Mesothelial cell of epicardium (in vitro differentiated cells): Measurements from ENCODE around the gene ZBTB32. TPM values are rescaled to one million over a fixed set of nuclear protein-coding genes. Genes with fewer than 3 reads are reported as not detected.

Source experiments
- DNase-seq, 2 experiments: peaks; one replicate each; pipeline ENCODE4 v3.0.0; 2021; ENCODE audit warnings: low spot score in 2 of 2; ENCODE audit not compliant: unreplicated experiment in 2 of 2
- H3K27ac Mint-ChIP-seq: 2 replicates; pipeline ENCODE4 v1.8.0; 2021; ENCODE audit warnings: mixed read lengths
- H3K27me3 Mint-ChIP-seq: 2 replicates; pipeline ENCODE4 v1.8.0; 2021; ENCODE audit warnings: low read depth, mixed read lengths
- H3K36me3 Mint-ChIP-seq: 2 replicates; pipeline ENCODE4 v1.8.0; 2021; ENCODE audit warnings: mixed read lengths
- H3K4me1 Mint-ChIP-seq: 2 replicates; pipeline ENCODE4 v1.8.0; 2021; ENCODE audit warnings: mixed read lengths
- H3K4me3 Mint-ChIP-seq: 2 replicates; pipeline ENCODE4 v1.8.0; 2021; ENCODE audit warnings: mild to moderate bottlenecking, moderate library complexity, mixed read lengths
- H3K9me3 Mint-ChIP-seq: 2 replicates; pipeline ENCODE4 v1.8.0; 2021; ENCODE audit warnings: mixed read lengths
- total RNA-seq: library from RNA; stranded (reverse); gene quantifications from 3 replicates; pipeline ENCODE4 v1.2.1, GENCODE V29; 2021
- TF ChIP-seq, protein P1 (sequence below): fragments of 200-600 bp; sonication (generic); IDR thresholded peaks from one replicate; pipeline ENCODE4 v1.5.0; 2021; ENCODE audit warnings: antibody characterized with exemption; ENCODE audit not compliant: unreplicated experiment

ZBTB32 gene
- total RNA-seq, 1 donor from 2014 or later: not detected

- Mint-ChIP-seq H3K36me3 (peaks cover 17% of the 10 kb centered on the region), H3K9me3 (no peaks in the 10 kb centered on the region), H3K27me3 (no peaks in the 10 kb centered on the region), H3K27ac (no peak overlapping the region), H3K4me3 (peak overlapping the region; percentile 85), H3K4me1 (peaks cover 14% of the 10 kb centered on the region)
- no peak for DNase-seq
- TF ChIP-seq, protein P1, sequence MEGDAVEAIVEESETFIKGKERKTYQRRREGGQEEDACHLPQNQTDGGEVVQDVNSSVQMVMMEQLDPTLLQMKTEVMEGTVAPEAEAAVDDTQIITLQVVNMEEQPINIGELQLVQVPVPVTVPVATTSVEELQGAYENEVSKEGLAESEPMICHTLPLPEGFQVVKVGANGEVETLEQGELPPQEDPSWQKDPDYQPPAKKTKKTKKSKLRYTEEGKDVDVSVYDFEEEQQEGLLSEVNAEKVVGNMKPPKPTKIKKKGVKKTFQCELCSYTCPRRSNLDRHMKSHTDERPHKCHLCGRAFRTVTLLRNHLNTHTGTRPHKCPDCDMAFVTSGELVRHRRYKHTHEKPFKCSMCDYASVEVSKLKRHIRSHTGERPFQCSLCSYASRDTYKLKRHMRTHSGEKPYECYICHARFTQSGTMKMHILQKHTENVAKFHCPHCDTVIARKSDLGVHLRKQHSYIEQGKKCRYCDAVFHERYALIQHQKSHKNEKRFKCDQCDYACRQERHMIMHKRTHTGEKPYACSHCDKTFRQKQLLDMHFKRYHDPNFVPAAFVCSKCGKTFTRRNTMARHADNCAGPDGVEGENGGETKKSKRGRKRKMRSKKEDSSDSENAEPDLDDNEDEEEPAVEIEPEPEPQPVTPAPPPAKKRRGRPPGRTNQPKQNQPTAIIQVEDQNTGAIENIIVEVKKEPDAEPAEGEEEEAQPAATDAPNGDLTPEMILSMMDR: no peak
Measured at GRCh38 chr19:35740108-35740422, 35.7 kb downstream of the ZBTB32 start.

DNA sequence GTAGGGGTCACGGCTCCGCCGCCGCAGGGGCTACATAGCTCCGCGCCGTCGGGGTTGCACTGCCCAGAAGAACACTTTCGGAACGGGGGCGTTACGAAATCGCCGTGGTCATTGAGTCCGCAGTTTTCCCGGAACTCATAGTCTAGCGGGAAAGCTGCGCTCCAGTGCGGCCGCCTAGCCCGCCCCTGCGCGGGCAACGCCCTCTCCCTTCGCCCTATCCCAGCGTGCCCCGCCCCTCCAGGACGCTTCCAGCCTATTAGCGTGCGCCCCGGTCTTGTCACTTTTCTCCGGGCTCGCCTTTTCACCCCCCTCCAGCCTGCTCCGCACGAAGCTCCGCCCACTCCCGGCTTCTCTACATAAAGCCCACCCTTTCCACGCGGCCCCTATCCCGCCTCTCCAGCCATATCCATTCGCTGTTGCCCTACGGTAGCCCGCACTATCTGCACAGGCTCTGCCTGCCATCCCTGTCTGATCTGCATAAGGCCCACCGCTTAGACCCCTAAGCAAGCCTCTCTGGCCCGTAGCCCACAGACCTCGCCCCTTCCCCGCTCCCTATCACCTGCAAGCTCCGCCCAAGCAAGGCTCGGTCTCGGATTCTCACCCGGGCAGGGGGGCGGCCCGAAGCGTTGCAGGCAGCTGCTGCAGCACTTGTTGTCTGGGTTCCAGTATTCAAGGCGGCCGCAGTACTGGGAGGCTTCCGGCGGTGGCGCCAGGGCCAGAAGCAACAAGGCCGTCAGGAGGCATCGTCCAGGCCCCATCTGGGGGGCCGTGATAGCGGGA is 36.3 kb downstream of the ZBTB32 start:
- Mint-ChIP-seq H3K4me3 (peak overlapping the region; percentile 85), H3K27me3 (no peaks in the 10 kb centered on the region), H3K9me3 (no peaks in the 10 kb centered on the region), H3K36me3 (peaks cover 17% of the 10 kb centered on the region), H3K4me1 (peaks cover 16% of the 10 kb centered on the region), H3K27ac (peak overlapping the region; percentile 97)
- TF ChIP-seq, protein P1: no peak
- peak; percentile 98 for DNase-seq

DNA sequence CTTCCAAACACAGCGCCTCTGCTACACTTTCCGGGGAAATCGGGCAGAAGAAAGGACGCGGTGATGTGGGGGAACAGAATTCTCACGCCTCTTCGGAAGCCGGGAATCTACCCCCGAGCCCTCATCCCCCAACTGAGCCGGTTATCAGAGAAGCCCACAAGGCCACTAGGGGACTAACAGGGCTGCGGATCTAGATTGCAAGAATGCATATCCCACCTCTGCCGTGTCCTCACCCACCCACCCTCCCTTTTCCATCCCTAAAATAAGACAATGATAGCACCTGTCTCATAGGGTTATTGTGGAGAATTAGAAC is 36.8 kb downstream of the ZBTB32 start:
- Mint-ChIP-seq H3K36me3 (peaks cover 16% of the 10 kb centered on the region), H3K4me1 (peaks cover 21% of the 10 kb centered on the region), H3K27me3 (no peaks in the 10 kb centered on the region), H3K4me3 (peak overlapping the region; percentile 85), H3K27ac (peak overlapping the region; percentile 97), H3K9me3 (no peaks in the 10 kb centered on the region)
- TF ChIP-seq, protein P1: no peak
- DNase-seq: no peak

DNA sequence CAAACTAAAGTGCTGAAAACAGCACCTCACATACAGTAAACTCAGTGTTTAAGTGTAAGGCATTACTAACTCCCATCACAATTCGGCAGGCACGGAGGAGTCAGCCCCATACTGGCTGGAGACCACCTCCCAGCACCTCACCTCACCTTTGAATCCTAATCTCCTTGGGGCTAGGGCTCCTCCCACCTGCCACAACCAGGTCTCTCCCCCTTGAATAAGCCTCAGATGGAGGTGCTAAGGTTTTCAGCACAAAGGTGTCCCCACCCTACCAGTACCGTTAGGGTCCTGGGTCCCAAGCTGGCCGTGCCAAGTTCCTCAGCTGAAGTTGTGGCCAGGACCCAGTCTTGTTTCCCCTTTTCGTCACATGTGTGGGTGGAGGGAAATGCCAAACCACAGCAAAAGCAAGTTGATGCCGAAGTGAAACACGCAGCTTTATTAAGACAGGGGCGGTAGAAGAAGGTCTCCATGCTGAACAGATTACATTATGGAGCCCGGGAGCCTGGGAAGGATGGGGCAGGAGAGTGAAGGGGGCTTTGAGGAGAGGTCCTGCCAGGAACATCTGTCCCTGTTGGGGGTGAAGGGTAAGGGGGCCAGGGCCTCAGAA is 37.9 kb downstream of the ZBTB32 start, which contains the start of gene IGFLR1:
TSS of gene IGFLR1 (minus strand) at position 332 of the 604 bp plus-strand sequence. CDS start 1,272 bp downstream, outside the sequence.
- peak within 1 kb of the TSS; percentile 26 for H3K4me3 Mint-ChIP-seq
- H3K4me1 Mint-ChIP-seq: peaks cover 26% of the 10 kb centered on the region
- peaks cover 11% of the 10 kb centered on the region for H3K36me3 Mint-ChIP-seq
- no peaks in the 10 kb centered on the region for H3K9me3 Mint-ChIP-seq
- no peaks in the 10 kb centered on the region for H3K27me3 Mint-ChIP-seq
- no peak for DNase-seq
- peak within 1 kb of the TSS; percentile 43 for H3K27ac Mint-ChIP-seq
- TF ChIP-seq, protein P1: no peak

GRCh38 chr19:35743640-35744429 is 39.5 kb downstream of the ZBTB32 start:
- H3K27me3 Mint-ChIP-seq: no peaks in the 10 kb centered on the region
- H3K9me3 Mint-ChIP-seq: no peaks in the 10 kb centered on the region
- peaks cover 37% of the 10 kb centered on the region for H3K4me1 Mint-ChIP-seq
- peak overlapping the region; percentile 41 for H3K27ac Mint-ChIP-seq
- DNase-seq: no peak
- H3K4me3 Mint-ChIP-seq: peak overlapping the region; percentile 99
- peaks cover 5% of the 10 kb centered on the region for H3K36me3 Mint-ChIP-seq
- TF ChIP-seq, protein P1: no peak
